ENCODE data around the gene CANT1. TPM values are rescaled to one million over a fixed set of nuclear protein-coding genes. Genes with fewer than 3 reads are reported as not detected.
A peak's percentile ranks its signal among the peaks of the same experiment; 100 is the strongest.
"Not testable (repeated sequence)": the region's sequence is repeated elsewhere in the genome, so short reads cannot be mapped to it uniquely, and the experiment has no call there.

Gene CANT1
- total RNA-seq, 4 donors from 2014 or later, result 24.0 to 34.8 (median 30.3) TPM

DNA sequence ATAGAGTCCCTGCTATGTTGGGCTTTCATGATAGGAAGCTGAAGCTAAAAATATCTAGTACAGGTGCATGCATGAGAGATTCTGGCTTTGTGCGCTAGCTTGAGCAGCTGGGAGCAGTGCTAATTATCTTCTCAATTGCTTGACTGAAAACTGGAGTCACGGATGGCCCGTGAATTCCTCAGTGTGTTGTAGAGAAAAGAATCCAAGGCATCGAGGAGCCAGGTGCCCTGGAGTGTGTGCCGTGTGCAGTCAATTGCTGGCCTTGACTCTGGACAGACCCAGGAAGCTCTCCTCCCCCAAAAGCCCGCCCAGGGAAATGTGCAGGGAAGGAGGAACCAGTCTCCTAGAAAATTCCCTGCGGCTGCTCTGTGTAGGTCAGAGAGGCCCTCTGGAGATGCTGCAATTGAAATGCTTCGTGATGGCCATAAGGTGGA lies 44.1 kb downstream of the CANT1 start:
- ATAC-seq (ENCODE audit: low FRiP score) (no peak), DNase-seq (ENCODE audit: low spot score) (no peak)
- TF ChIP-seq, protein P1, sequence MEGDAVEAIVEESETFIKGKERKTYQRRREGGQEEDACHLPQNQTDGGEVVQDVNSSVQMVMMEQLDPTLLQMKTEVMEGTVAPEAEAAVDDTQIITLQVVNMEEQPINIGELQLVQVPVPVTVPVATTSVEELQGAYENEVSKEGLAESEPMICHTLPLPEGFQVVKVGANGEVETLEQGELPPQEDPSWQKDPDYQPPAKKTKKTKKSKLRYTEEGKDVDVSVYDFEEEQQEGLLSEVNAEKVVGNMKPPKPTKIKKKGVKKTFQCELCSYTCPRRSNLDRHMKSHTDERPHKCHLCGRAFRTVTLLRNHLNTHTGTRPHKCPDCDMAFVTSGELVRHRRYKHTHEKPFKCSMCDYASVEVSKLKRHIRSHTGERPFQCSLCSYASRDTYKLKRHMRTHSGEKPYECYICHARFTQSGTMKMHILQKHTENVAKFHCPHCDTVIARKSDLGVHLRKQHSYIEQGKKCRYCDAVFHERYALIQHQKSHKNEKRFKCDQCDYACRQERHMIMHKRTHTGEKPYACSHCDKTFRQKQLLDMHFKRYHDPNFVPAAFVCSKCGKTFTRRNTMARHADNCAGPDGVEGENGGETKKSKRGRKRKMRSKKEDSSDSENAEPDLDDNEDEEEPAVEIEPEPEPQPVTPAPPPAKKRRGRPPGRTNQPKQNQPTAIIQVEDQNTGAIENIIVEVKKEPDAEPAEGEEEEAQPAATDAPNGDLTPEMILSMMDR (IDR thresholded peaks at IDR 0.05), result no peak

DNA sequence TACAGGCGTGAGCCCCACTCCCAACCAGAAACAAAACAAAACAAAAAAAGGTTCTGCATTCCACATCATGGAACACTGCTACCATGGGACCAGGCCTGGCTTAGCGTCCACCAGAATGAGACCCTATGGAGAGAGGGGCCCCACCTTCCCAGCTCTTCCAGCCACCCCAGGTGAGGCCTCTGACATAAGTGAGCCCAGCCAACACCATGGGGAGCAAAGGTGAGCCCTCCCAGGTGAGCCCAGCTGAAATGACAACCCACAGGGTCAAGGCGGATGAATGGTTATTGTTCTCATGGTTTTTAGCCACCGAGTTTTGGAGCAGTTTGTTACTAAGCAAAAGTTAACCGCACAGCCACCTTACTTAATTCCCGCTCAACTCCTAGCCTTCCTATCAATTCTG lies 46.2 kb downstream of the CANT1 start:
- ATAC-seq (ENCODE audit: low FRiP score), result no peak
- TF ChIP-seq, protein P1 (IDR thresholded peaks at IDR 0.05), result no peak
- DNase-seq (ENCODE audit: low spot score), result no peak

DNA sequence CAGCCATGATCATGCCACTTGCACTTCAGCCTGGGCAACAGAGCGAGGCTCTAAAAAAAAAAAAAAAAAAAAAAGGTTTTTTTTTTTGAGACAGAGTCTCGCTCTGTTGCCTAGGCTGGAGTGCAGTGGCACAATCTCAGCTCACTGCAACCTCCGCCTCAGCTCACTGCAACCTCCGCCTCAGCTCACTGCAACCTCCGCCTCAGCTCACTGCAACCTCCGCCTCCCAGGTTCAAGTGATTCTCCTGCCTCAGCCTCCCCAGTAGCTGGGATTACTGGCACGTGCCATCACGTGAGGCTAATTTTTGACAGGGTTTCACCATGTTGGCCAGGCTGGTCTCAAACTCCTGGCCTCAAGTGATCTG lies 46.6 kb downstream of the CANT1 start:
- not testable (repeated sequence) for DNase-seq (ENCODE audit: low spot score); ATAC-seq (ENCODE audit: low FRiP score)

DNA sequence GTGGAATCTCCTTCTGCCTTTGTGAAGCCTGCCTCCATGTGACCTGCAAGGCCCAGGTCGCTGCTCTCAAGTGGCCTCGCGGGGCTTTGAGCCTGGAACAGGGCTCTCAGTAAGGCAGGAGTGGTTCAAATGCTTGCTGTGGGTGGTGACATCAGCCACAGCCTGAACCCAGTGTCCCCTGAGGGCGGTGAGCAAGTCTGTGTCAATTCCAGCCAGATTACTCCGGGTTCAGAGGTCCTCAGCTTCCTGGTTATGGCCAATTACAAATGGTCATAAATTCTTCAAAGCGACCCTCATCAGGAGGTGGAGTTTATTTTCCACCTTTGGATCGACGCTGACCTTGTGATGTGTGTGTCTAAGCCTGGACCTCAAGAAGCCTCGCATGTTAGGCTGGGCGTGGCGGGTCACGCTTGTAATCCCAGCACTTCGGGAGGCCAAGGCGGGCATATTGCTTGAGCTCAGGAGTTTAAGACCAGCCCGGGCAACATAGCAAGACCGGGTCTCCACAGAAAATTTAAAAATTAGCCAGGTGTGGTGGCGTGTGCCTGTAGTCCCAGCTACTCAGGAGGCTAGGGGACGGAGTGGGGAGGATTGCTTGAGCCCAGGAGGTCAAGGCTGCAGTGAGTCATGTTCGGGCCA lies 47.1 kb downstream of the CANT1 start:
- DNase-seq (ENCODE audit: low spot score) (no peak), ATAC-seq (ENCODE audit: low FRiP score) (no peak)
- TF ChIP-seq, protein P1 (IDR thresholded peaks at IDR 0.05), result no peak

DNA sequence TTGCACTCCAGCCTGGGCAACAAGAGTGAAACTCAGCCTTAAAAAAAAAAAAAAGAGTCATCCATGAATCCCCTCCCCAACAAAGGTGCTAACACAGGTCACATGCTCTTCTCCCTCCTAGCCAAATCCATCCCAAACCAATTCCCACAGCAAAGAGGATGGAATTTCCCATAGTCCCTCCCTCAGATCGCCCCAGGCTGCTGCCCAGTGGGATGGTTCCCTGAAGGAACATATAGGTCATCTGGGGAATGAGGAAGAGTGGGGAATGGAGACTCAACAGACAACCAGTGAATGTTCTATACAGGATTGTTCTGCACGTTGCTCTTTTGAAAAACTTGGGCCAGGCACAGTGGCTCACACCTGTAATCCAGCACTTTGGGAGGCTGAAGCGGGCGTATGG lies 48.0 kb downstream of the CANT1 start:
- DNase-seq (ENCODE audit: low spot score), result no peak
- no peak for ATAC-seq (ENCODE audit: low FRiP score)
- TF ChIP-seq, protein P1 (IDR thresholded peaks at IDR 0.05), result no peak

DNA sequence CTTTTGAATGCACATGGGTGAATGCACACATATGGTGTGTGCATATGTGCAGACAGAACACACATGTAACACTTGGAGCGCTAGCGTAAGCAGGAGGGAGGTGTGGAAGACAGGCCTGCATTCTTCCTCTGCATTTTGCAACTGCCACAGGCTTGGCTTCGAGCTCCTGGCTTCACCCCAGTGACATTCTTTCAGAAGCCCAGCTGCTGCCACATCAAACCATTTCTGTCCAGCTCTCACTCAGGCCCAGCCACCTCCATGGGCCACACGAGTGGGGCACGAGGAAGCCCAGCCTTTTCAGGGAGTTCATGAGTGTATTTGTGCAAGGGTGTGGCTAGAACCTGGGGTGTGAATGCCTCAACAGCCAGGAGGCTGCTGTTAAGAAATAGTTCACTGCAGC lies 48.6 kb downstream of the CANT1 start:
- TF ChIP-seq, protein P1 (IDR thresholded peaks at IDR 0.05), result no peak
- no peak for DNase-seq (ENCODE audit: low spot score)
- ATAC-seq (ENCODE audit: low FRiP score), result peak; percentile 43

DNA sequence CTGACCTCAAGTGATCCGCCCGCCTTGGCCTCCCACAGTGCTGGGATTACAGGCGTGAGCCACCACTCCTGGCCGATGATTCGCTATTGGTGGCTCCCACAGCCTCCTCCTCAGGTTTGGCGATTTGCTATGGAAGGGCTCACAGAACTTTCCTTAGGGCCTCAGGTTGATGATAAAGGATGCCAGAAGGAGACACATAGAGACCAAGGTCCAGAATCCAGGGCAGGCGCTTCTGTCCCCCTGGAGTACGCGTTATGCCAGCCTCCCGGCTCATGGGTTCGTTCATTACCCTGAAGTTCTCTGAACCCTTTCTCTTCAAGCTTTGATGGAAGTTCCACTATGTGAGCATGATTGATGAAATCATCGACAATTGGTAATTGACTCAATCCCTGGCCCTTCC lies 49.8 kb downstream of the CANT1 start:
- ATAC-seq (ENCODE audit: low FRiP score) (no peak), DNase-seq (ENCODE audit: low spot score) (no peak)
- TF ChIP-seq, protein P1 (IDR thresholded peaks at IDR 0.05), result no peak

Data from omental fat pad (tissue), 4 donors.